Testis (tissue), 2 donors: ENCODE results near the gene FAM81A.

ENCODE experiments used
- POLR2A ChIP-seq: fragments of 450-650 bp; IDR thresholded peaks from one replicate; pipeline ENCODE4 v1.6.1; 2017; ENCODE audit warnings: antibody characterized with exemption, mild to moderate bottlenecking, moderate library complexity
- TF ChIP-seq, protein P1 (sequence below), 3 experiments: fragments of 450-650 bp in 2 of 3; fragments of 200-600 bp in 1 of 3; sonication (generic) in 1 of 3; IDR thresholded peaks; one replicate each; pipeline ENCODE4 v1.5.1; 2016 to 2019; ENCODE audit warnings: antibody characterized with exemption in 3 of 3, mild to moderate bottlenecking in 2 of 3, moderate library complexity in 1 of 3

- no peak for TF ChIP-seq POLR2A
- TF ChIP-seq, protein P1, sequence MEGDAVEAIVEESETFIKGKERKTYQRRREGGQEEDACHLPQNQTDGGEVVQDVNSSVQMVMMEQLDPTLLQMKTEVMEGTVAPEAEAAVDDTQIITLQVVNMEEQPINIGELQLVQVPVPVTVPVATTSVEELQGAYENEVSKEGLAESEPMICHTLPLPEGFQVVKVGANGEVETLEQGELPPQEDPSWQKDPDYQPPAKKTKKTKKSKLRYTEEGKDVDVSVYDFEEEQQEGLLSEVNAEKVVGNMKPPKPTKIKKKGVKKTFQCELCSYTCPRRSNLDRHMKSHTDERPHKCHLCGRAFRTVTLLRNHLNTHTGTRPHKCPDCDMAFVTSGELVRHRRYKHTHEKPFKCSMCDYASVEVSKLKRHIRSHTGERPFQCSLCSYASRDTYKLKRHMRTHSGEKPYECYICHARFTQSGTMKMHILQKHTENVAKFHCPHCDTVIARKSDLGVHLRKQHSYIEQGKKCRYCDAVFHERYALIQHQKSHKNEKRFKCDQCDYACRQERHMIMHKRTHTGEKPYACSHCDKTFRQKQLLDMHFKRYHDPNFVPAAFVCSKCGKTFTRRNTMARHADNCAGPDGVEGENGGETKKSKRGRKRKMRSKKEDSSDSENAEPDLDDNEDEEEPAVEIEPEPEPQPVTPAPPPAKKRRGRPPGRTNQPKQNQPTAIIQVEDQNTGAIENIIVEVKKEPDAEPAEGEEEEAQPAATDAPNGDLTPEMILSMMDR (IDR thresholded peaks at IDR 0.05), result no peak
Measured at GRCh38 chr15:59522988-59523461, 85.0 kb downstream of the FAM81A start.
